GM19455 (cell line): ENCODE data around the gene SYT8.
"Not testable (repeated sequence)": the region's sequence is repeated elsewhere in the genome, so short reads cannot be mapped to it uniquely, and the experiment has no call there.

ENCODE experiments used
- ATAC-seq: cut with Tn5 transposase; IDR thresholded peaks from one replicate; pipeline ENCODE4 v1.9.1; 2021; ENCODE audit not compliant: unreplicated experiment

The SYT8 gene

DNA sequence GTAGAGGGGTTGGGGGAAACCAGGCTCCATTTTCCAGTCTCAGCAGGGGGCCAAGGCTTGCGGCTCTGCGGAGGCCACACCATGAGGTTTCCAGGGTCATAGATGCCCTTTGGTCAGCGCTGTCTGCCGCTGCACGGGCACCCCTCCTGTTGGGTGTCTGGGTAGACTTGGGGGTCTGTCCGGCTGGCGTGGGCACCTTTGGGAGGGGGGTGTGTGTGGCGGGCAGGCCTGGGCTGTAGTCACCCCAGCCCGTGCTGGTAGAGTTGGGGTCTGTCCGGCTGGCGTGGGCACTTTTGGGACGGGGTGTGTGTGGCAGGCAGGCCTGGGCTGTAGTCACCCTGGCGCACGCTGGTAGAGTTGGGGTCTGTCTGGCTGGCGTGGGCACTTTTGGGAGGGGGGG, 36.7 kb downstream of the SYT8 start:
- no peak for ATAC-seq

DNA sequence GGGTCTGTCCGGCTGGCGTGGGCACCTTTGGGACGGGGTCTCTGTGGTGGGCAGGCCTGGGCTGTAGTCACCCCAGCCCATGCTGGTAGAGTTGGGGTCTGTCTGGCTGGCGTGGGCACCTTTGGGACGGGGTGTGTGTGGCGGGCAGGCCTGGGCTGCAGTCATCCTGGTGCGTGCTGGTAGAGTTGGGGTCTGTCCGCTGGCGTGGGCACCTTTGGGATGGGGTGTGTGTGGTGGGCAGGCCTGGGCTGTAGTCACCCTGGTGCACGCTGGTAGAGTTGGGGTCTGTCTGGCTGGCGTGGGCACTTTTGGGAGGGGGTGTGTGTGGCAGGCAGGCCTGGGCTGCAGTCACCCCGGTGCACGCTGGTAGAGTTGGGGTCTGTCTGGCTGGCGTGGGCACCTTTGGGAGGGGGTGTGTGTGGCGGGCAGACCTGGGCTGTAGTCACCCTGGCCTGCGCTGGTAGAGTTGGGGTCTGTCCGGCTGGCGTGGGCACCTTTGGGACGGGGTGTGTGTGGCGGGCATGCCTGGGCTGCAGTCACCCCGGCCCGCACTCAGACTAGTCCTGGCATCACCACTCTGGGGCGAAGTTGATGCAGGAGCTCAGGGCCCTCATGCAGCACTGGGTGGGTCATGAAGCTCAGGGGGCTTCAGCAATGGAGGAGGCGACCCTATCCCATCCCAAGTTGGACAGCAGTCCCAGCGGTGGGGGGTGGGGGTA, 37.6 kb downstream of the SYT8 start:
- no peak for ATAC-seq

DNA sequence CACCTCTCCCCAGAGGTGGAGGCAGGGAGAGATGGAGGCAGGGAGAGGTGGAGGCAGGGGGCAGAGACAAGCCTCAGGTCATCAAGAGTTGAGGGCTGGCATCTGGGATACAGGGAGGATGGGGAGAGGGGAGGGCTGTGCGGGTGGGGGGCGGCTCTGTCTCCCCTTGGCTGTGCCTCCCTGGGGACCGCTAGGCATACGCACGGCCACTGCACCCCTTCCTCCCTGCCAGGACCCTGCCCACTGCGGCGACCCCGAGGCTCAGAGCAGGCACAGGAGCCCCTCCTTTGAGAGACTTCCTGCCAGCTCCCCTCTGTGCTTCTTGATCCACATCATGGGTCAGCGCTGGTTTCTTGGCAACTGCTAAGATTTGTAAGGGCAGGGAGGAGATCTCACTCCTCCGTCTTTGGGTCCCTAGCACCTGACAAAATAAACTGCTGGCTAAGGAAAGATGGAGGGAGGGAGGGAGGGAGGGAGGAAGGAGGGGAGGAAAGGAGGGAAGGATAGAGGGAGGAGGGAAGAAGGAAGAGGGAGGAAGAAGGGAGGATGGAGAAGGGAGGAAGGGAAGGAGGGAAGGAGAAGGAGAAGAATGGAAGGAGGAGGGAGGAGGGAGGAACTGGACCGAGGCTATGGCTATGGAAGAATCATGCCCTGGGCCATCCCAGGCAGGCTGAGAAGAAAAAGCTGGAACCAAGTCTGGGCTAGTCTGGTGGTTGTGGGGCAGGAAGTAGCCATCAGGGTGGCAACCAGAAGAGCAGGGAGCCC, 38.4 kb downstream of the SYT8 start:
- ATAC-seq, result no peak

DNA sequence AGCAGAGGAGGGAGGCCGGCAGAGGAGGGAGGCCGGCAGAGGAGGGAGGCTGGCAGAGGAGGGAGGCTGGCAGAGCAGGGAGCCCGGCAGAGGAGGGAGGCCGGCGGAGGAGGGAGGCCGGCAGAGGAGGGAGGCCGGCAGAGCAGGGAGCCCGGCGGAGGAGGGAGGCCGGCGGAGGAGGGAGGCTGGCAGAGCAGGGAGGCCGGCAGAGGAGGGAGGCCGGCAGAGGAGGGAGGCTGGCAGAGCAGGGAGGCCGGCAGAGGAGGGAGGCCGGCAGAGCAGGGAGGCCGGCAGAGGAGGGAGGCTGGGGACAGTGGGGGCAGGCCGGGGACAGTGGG, 39.0 kb downstream of the SYT8 start:
- not testable (repeated sequence) for ATAC-seq

DNA sequence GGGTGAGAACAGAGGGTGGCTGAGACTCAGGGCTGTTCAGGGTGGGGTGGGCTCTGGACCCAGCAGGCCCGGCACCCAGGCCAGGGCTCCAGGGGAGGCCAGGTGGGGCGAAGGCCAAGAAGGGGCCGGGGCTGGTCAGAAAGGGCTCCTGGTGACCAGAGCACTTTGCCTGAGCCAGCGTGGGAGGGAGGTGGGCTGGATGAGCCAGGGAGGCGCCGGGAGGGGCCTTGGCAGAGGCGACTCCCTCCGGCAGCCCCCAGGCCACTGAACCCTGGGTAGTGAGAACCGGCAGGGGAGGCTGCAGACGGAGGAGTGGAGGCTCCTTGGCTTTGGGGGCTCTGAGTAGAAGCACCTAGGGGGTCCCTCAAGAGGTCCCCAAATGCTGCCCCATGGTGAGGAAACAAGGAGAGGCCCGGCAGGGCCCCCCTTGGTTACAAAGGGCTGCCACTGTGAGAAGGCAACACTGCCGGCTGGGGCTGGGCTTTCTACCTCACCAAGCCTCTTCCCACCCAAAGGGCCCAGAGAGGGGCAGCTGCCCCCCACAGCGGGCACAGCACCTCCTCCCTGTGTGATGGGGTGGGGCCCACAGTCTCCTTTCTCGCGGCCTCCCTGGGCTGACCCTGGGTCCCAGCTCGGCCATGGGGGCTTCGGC, 39.8 kb downstream of the SYT8 start:
- not testable (repeated sequence) for ATAC-seq

DNA sequence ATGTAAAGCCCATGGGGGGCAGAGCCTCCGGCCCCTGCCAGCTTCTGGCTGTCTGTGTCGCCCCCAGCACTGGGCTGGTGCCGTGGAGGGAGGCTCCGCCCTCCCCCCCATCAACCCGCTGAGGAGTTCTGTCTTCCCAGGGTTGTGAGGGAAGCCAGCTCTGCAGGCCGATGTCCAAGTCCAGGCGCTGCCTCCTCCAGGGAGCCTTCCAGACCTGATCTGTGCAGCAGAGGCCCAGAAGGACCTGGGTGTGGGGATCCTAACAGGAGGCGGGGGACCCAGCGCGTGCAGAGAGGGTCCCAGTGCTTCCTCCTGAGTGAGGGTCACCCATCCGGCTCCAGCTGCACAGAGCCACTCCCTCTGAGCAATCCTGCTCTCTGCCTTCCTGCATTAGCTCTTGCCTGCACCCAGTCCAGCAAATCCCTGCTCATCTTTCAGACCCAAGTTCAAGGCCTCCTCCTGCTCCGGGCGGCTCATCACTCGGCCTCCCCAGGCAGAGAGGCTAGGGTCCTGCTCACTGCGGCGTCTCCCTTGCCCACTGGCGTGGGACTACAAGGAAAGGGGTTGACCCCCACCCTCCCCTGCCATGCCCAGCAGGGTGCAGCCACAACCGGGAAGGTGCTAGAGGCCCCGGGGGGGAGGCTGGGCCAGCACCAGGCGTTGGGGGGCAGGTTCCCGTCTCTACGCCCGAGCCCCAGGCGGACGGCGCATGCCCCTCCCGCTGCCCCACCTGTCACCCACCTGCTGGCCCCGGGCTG, 40.5 kb downstream of the SYT8 start:
- no peak for ATAC-seq

DNA sequence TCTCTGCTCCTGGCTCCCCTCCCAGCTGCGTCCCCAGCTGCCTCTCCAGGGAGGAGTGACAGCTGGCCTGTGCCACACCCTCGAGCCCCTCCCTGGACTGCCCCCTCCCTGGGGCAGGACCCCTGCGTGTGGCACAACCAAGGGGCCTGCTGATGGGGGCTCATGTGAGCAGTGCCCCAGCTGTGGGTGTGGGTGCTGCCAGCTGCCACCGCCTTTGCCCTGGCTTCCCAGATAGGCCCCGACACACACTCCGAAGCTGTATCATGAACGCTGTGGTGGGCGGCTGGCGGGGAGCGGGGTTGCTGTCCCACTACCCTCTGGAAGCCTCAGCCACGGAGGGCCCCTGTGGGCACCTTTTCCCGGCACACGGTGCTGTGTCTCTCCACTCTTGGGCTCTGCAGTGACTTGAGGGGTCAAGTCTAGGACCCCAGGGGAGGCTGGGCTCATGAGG, 41.1 kb downstream of the SYT8 start:
- not testable (repeated sequence) for ATAC-seq

DNA sequence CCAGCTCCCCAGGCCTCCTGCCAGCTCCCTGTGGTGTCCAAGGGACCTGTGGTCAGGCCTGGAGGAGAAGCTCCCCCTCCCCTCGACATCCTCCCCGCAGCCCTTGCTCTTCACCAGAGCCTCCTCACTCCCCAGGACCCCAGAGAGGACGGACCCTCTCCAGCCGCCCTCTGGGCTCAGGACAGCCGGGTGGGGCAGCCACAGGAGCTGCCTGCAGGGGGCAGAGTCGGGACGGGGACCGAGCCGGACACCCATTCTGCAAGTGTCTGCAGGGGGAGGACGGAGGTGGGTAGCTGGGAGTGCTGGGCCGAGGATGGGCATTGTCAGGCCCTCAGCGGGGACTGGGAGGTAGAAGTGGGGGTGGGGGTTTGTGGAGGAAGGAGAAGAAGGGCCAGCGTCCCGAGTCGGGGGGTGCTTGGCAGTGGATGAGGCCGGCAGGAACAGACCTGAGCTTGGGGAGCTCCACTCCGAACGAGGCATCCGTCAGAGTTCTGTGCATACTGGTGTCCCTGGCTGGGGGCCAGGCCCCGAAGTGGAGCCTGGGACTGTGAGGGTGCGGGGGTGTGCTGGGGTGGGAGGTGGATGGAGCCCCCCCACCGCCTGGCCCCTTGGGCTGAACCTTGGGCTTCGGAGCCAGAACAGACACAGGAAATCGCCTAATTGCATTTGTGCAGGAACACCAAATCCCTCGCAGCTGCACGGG, 41.7 kb downstream of the SYT8 start:
- no peak for ATAC-seq

DNA sequence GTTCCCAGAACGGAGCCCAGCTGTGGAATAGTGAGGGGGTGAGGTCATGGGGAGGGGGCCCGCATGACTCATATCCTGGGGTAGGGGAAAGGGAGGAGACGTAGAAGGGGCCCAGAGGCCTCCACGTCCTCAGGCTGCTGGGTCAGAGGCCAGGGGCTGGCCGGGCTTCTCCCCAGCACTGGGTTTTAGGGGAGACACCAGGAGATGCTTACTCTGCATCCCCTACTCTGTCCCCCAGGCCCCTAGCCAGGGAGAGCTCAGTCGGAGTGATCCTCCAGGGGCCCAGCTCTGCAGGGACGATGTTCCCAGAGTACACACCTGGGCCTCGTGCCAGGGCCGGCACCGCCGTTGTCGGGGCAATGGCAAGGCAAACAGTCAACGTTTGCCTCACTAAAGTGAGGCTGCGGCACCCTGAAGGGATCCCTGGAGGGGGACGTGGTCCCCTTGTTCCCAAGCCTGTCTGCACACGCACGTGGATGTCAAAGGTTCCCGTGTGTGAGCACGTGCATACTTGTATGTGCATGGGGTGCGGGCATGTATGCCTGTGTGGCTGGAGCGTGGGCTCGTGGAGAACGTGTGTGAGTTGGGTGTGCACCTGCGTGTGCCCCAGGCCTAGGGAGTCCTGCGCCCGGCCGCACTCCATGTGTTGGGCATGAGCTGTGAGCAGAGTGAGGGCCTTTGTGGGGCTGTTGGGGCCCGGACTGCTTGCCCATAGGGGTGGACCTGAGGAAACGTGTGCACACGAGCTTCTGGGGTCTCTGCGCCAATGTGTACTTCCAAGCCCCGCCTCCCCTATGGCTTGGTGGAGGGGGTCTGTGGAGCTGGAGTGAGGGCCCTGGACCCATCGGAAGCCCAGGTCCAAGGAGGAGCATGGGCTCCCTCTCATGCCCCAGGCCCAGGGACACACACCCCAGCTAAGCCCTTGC, 42.7 kb downstream of the SYT8 start:
- no peak for ATAC-seq

DNA sequence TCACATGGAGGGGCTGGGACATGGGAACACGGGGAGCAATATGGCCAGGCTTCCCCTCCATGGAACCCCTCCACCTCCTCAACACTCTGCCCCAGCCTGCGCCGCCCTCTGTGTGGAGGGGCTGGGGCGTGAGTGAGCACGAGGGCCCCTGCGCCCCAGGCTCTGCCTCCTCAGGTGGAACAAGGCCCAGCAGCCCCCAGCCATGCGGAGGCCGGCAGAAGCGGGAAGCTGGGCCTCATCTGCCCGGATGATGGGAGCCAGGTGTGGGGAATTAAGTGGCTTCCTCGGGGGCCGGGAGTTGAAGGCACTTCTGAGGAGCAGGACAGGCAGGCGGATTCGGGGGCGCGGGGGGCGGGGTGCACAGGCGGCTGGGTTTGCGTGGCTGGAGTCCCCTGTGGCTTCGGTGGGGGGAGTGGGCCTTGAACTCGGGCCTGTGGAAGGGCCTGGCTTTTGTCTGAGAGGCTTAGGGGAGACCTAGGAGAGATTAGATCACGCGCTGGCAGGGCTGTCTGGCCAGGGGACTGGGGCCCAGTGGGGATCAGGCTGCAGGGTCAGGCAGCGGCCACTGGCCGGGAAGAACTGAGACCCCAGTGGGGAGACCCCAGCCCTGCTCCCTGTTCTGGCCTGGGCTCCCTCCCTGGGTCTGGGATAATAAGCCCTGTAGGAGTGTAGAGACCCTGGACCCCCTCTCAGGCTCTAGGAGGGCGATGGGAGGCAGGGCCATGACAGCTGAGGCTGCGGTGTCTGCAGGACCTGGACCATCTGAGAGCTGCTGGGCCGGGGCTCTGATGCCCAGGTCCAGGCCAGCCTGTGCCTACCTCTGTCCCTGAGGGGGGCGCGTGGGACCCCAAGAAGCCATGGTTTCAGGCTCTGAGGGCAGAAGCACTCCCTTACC, 43.6 kb downstream of the SYT8 start:
- no peak for ATAC-seq

DNA sequence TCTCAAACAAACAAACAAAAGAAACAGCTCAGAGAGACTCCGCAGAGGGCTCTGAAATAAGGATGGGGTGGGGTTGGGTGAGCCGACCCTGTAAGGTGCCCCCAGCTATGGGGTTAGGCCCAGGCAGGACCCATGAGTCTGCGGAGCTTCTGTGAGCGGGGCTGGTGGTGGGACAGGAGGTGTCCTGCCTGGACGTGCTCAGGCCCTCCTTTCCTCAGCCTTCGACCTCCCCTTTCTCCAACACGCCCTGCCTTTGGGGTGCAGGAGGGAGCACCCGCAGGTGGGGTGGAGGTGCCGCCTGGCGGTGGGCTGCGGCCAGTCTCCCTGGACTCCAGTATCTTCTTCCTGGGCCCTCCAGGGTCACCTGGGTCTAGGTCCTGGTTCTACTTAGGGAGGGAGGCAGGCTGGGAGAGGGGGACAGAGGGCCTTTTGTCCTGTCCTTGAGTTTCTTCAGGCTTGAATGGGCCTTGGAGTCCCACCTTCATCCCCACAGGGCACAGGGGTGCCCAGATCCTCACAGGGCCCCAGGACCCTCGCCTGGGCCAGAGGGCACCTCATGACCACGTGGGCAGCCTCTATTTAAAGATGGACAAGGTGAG, 44.7 kb downstream of the SYT8 start:
- ATAC-seq, result no peak

DNA sequence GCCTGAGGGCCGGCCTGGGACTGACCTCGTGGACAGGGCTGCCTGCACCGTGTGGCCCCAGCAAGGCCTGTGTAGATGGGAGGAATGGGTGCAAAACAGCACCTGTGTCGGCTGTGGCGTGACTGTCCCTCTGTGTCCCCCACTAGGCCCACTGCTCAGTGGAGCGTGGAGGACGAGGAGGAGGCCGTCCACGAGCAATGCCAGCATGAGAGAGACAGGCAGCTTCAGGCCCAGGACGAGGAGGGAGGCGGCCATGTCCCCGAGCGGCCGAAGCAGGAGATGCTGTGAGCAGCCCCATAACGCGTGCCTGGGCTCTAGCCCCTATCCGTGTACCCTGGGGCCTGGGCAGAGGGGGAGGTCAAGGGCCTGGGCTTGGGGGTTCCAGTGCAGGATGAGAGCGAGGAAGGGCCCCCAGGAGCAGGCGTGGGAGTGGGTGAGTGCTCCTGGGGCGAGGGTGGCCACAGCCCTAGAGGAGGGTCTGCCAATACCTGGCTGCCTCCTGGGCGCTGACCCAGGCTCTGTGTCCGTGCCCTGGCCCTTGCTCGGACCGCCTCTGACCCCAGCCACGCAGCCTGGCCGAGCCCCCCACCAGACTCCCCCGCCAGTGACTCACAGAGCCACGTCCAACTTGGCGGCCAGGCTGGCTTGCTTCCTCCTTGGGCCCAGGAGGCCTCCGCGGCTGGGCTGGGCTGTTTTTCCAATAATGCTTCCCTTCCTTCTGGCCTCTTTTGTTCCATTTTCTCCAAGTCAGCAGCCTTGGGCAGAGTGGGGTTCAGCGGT, 45.3 kb downstream of the SYT8 start:
- no peak for ATAC-seq

DNA sequence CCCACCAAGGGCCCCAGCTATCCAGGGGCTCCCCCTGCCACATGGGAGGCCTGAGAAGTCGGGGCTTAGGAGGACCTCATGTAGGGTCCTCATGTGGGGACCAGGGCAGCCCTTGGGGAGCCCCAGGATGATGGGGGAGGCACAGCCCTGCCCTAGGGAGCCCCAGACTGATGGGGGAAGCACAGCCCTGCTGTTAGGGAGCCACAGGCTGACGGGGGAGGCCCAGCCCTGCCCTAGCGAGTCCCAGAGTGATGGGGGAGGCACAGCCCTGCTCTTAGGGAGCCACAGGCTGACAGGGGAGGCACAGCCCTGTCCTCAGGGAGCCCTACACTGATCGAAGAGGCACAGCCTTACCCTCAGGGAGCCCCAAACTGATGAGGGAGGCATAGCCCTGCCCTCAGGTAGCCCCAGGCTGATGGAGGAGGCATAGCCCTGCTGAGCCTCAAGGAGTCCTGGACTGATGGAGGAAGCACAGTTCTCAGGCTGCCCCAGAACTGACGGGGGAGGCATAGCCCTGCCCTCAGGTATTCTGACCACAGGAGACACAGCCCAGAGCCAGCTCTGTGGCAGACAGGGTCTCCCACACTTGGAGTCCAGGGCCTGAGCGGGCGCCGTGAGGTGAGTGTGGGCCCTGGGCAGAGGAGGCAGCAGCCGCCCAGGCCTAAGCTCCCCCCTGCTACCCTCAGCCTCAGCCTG, 46.1 kb downstream of the SYT8 start:
- no peak for ATAC-seq

DNA sequence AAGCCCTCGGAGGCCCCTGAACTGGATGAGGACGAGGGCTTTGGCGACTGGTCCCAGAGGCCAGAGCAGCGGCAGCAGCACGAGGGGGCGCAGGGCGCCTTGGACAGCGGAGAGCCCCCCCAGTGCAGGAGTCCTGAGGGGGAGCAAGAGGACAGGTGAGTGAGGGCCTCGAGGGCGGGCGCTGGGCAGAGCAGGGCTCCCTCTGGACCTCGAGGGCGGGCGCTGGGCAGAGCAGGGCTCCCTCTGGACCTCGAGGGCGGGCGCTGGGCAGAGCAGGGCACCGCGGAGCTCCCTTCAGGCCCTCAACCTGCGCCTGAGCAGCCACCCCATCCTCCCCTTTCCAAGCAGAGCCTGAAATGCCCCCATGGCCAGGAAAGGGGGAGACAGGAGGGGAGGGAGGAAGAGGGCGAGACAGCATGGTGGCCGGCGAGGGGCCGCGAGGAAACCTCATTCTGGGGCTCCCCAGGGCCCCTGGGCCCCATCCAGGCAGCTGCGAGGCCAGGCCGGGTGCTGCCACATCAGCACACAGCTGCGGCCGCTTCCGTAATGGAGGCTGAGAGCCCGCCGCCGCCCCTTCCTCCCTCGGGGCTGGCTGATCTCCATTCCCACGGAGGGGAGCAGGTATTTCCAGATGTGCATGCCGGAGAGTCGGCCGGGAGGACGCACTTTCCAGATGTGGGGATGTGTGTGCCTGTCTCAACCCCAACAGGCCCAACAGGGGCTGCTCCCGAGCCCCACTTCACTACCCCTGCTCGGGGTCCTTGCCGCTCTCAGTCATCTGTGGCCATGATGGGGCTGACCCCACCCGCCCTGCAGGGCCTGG, 46.9 kb downstream of the SYT8 start:
- ATAC-seq, result no peak

DNA sequence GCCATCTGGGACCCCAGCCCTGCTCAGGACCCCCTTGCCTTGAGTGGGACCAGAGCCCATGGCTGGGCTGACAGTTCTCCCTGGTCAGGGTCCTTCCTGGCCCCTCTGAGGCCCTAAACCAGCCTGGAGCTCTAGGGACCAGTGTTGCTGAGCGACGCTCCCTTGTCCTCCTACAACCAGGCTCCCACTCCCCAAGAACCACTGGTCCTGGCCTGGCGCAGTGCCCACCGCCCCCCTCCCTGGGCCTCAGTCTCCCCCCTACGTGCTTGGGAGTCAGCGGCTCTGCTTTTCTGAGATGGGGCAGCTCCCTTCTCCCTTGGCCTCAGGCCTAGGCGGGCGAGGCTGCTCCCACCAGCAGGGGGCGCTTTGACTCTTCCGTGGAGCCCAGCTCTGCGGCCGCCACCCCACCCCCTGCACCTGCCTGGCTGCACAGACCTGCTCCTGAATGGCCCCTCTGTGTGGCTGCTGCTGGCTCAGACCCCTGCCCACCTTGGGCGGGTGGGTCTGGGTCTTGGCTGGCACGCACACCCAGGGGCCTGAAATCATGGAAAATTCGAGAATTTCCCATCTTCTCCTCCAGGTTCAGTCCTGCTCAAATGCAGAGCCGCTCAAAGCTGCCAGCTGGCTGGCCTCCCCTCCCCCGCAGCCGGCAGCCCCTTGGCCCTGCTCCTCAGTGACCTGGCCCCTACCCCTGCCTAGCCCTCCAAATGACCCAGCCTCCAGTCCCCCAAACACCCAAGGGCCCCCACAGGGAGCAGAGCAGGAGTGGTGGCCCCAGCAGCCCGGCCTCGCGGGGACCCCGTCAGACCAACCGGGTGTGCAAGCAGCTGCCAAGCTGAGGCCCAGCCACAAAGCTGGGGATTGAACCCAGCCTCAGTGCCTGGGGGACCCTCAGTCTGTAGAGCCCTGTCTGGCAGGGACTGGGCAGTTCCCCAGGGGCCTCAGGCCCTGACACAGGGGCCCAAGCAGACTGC, 47.8 kb downstream of the SYT8 start:
- no peak for ATAC-seq
